Superior temporal gyrus (tissue), 1 donor: ENCODE data around the gene DAZAP1.
"Not testable (repeated sequence)": the region's sequence is repeated elsewhere in the genome, so short reads cannot be mapped to it uniquely, and the experiment has no call there.

Source experiments
- DNase-seq: peaks from one replicate; pipeline ENCODE4 v3.0.0-alpha.2; 2016; ENCODE audit errors: extremely low spot score

DAZAP1 gene

GRCh38 chr19:1410136-1410786 is 2.9 kb downstream of the DAZAP1 start:
- no peak for DNase-seq

- DNase-seq = no peak
Measured at GRCh38 chr19:1410789-1411188, 3.4 kb downstream of the DAZAP1 start.

- DNase-seq = peak; percentile 98
Measured at GRCh38 chr19:1411255-1412191, 4.1 kb downstream of the DAZAP1 start.

GRCh38 chr19:1412323-1412923 is 5.0 kb downstream of the DAZAP1 start:
- no peak for DNase-seq

GRCh38 chr19:1412995-1413800 is 5.8 kb downstream of the DAZAP1 start:
- no peak for DNase-seq

GRCh38 chr19:1416014-1416841 is 8.8 kb downstream of the DAZAP1 start:
- no peak for DNase-seq

- no peak for DNase-seq
Measured at GRCh38 chr19:1417145-1417544, 9.8 kb downstream of the DAZAP1 start.

- no peak for DNase-seq
Measured at GRCh38 chr19:1417681-1418495, 10.5 kb downstream of the DAZAP1 start.

- no peak for DNase-seq
Measured at GRCh38 chr19:1418496-1418775, 11.1 kb downstream of the DAZAP1 start.

- no peak for DNase-seq
Measured at GRCh38 chr19:1418951-1419738, 11.8 kb downstream of the DAZAP1 start.

- DNase-seq = not testable (repeated sequence)
Measured at GRCh38 chr19:1420085-1420484, 12.7 kb downstream of the DAZAP1 start.

GRCh38 chr19:1420590-1420989 is 13.2 kb downstream of the DAZAP1 start:
- no peak for DNase-seq

- DNase-seq = no peak
Measured at GRCh38 chr19:1421218-1421957, 14.0 kb downstream of the DAZAP1 start.

GRCh38 chr19:1421958-1422305 is 14.5 kb downstream of the DAZAP1 start:
- DNase-seq = no peak

- DNase-seq = no peak
Measured at GRCh38 chr19:1422360-1422759, 15.0 kb downstream of the DAZAP1 start.

- no peak for DNase-seq
Measured at GRCh38 chr19:1422943-1423342, 15.6 kb downstream of the DAZAP1 start.

- no peak for DNase-seq
Measured at GRCh38 chr19:1423436-1424191, 16.2 kb downstream of the DAZAP1 start.
